ELR (cell line): ENCODE data around the gene OR2T3.
"Not testable (repeated sequence)": the region's sequence is repeated elsewhere in the genome, so short reads cannot be mapped to it uniquely, and the experiment has no call there.

ENCODE experiments used
- DNase-seq: peaks from one replicate; pipeline ENCODE4 v3.0.0-alpha.2; 2015; ENCODE audit warnings: low read depth

Gene OR2T3

DNA sequence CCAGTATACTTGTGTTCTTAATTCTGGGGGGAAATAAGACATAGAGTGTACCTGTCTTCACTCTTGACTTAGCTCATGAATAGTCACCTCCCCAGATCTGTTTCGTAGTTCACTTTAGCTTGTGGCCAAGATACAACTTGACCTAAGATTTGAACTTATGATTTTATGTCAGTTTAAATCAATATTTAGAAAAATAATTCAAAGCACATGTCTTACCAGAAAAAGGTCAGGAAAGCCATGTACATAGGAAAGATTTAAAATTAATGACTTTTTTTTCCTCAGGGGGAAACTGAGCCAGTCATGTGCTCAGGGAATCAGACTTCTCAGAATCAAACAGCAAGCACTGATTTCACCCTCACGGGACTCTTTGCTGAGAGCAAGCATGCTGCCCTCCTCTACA lies at the start of gene OR2T3:
OR2T3 (plus strand) TSS at position 301 of the 400 bp plus-strand sequence; CDS start at position 301, 0 bp downstream.
- not testable (repeated sequence) for DNase-seq

GRCh38 chr1:248427526-248428191 lies 45.5 kb upstream of the OR2T3 start:
- DNase-seq: not testable (repeated sequence)

DNA sequence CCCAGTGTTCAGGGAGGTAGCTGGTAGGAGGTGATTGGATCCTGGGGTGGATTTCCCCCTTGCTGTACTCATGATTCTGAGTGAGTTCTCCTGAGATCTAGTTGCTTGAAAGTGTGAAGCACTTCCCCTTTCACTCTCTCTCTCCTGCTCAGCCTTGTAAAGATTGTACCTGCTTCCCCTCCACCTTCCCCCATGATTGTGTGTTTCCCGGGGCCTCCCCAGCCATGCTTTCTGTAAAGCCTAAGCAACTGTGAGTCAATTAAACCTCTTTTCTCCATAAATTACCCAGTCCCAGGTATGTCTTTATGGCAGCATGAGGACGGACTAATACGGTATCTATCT lies 45.0 kb upstream of the OR2T3 start:
- DNase-seq: not testable (repeated sequence)

DNA sequence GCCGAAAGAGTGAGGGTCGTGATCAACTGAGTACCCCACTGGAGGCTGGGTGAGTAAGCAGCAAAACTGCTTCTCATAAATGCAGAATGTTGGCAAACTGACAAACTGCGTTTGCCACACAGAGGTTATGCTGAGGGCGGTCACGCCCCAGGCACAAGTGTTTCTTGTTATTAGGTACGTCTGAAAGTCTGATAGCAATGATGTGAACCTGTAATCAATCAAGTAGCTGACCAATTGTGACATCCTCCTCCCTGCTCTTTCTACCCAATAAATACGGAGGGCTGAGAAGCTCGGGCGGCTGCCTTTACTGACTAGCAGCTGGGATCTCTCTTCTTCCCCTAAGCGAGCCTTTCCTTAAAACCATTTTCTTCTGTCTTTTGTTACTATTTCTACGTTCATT lies 41.5 kb upstream of the OR2T3 start:
- DNase-seq: not testable (repeated sequence)

DNA sequence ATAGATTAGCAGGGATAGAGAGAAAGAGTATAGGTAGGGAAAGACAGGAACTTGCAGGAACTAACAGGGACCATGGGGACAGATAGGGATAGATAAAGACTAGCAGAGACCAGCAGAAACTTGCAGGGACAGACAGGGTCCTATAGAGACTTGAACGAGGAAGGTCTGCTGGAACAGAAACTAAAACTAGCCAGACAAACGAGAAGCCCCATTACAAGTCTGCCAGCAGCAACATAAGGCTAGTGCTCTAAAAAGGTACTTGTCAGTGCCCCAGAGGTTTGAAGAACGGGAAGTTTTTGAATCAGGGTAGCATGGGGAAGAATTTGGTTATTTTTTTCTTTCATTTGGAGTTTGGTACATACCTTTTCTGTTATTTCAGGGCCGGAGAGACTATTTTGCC lies 41.0 kb upstream of the OR2T3 start:
- not testable (repeated sequence) for DNase-seq

DNA sequence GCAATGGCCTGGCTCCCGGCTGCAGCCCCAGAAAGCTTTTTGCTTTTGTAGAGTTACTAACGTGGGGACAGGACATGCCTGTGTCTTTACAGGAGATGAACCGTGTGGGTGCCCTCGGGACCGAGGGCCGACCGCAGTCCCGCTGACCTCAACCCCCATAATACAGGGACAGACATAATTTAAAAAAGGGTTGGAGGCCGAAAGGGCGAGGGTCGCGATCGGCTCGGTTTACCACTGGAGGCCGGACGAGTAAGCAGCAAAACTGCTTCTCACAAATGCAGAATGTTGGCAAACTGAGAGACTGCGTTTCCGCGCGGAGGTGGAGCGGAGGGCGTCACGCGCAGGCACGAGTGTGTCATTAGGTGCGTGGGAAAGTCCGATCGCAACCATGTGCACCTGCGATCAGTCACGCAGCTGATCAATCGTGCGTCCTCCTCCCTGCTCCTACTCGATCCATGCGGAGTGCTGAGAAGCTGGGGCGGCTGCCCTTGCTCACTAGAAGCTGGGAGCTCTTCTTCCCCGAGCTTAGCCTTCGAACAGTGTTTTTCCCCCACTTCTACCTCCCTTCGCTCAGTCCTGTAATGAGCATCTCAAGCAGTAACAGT lies 39.2 kb upstream of the OR2T3 start:
- DNase-seq: not testable (repeated sequence)

DNA sequence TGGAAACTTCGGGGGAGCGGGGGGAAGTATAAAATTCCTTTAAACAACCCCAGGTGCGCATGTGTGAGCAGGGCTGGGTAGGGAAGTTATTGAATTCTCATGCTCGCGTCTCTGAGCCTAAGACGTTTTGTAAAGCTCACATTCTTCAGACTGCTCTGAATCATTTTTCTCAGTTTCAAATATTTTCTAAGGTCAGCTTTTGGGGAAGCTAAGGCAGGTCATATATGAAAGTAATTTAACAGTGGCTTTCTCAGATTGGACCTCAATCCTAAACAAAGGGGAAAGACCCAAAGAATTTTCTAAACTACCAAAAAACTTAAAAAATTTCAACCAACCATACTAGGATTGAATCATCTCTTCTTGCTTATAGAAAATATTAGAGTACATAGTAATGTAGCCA lies 38.2 kb upstream of the OR2T3 start:
- DNase-seq: not testable (repeated sequence)

DNA sequence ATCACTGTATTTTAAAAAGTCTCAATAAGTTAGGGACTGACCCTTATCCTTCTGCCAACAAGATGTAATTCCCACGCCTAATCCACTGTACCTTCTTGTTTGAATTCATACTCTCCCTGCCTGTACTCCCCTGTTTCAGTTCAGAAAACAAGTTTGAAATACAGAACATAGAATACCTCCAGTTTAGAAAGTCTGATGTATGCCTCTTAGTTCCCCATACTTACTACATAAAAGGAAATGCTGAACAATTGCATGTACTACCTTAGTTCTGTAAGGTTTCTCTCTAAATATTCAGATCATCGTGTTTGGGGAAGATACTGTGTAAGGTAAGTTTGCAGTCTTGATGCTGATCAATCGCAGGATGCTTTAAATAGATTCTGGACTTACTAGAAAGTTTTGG lies 36.8 kb upstream of the OR2T3 start:
- not testable (repeated sequence) for DNase-seq

- DNase-seq: not testable (repeated sequence)
These were observed 34.5 kb upstream of the OR2T3 start for GRCh38 chr1:248438668-248439067.

GRCh38 chr1:248439283-248439682 lies 33.9 kb upstream of the OR2T3 start:
- not testable (repeated sequence) for DNase-seq

- not testable (repeated sequence) for DNase-seq
These were observed 30.5 kb upstream of the OR2T3 start for GRCh38 chr1:248442500-248443277.

GRCh38 chr1:248444603-248445002 lies 28.5 kb upstream of the OR2T3 start:
- DNase-seq: not testable (repeated sequence)

DNA sequence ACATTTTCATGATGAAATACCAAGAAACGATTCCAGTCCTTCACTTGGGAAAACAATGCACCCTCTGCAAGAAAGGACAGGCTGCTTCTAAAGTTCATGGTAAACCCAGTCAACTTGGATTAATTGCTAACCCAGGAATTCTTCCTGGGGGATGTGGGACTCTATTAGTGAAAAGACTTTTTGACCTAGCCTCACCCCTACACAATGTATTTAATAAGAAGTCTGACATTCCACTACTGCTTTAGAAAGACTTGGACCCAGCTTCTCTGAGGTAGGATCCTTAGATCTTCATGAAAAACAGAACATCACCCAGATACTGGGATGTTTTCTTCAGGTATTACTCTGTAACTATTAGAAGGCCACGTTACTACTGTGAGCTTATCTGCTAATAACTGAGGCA lies 27.8 kb upstream of the OR2T3 start, which contains the start of gene OR2T2:
OR2T2 (plus strand) TSS at position 239 of the 400 bp plus-strand sequence. CDS start 7,161 bp downstream, outside the sequence.
- not testable (repeated sequence) for DNase-seq

- DNase-seq: not testable (repeated sequence)
These were observed 24.6 kb upstream of the OR2T3 start for GRCh38 chr1:248448409-248449074.

GRCh38 chr1:248449821-248450465 lies 23.2 kb upstream of the OR2T3 start:
- DNase-seq: not testable (repeated sequence)

- DNase-seq: not testable (repeated sequence)
These were observed 22.5 kb upstream of the OR2T3 start for GRCh38 chr1:248450466-248451145.

GRCh38 chr1:248453619-248454018 lies 19.5 kb upstream of the OR2T3 start:
- DNase-seq: not testable (repeated sequence)

GRCh38 chr1:248455045-248455444 lies 18.1 kb upstream of the OR2T3 start:
- DNase-seq: not testable (repeated sequence)

GRCh38 chr1:248456635-248457034 lies 16.5 kb upstream of the OR2T3 start:
- not testable (repeated sequence) for DNase-seq

DNA sequence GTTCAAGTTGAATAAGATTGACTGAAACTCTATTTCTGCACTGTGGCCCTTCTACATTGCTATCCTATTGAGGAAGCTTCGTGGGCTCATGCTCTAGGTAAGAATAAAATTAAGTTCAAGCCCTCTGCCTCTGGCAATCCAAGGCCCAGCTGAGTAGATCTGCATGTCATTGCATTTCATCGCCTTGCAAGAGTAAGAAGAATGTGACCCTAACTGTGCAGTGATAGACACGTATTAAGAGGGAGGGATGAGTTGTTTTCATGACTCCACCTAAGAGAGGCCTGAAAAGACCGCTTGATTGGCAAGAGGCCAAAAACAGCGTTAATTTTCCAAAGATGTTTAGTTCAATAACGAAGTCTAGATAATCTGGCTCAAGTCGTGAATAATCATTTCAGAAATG lies 14.0 kb upstream of the OR2T3 start:
- DNase-seq: not testable (repeated sequence)

GRCh38 chr1:248471154-248471553 lies 2.0 kb upstream of the OR2T3 start:
- no peak for DNase-seq
